Neuronal stem cell (in vitro differentiated cells): ENCODE data around the gene PLD5.

Source experiments
- DNase-seq: peaks from one replicate; pipeline ENCODE4 v3.0.0-alpha.2; 2013; ENCODE audit warnings: low spot score
- H2AFZ ChIP-seq: one replicate; pipeline ENCODE4 v1.6.1; 2013; ENCODE audit warnings: mild to moderate bottlenecking, low read length, inconsistent platforms
- H2AK5ac ChIP-seq: 2 replicates; pipeline ENCODE4 v1.6.1; 2013; ENCODE audit warnings: low read depth, mild to moderate bottlenecking, inconsistent platforms, low read length, moderate library complexity, mixed read lengths
- H2BK120ac ChIP-seq: 2 replicates; pipeline ENCODE4 v1.6.1; 2013; ENCODE audit warnings: low read depth, mild to moderate bottlenecking, inconsistent platforms, low read length, moderate library complexity, mixed read lengths
- H2BK12ac ChIP-seq: one replicate; pipeline ENCODE4 v1.6.1; 2013; ENCODE audit warnings: low read length, inconsistent platforms
- H2BK15ac ChIP-seq: 2 replicates; pipeline ENCODE4 v1.6.1; 2013; ENCODE audit warnings: mild to moderate bottlenecking, low read length, inconsistent platforms, mixed read lengths
- H2BK5ac ChIP-seq: one replicate; pipeline ENCODE4 v1.6.1; 2013; ENCODE audit warnings: inconsistent platforms, mild to moderate bottlenecking, low read length, moderate library complexity
- H3K14ac ChIP-seq: one replicate; pipeline ENCODE4 v1.6.1; 2013; ENCODE audit warnings: low read length, inconsistent platforms
- H3K18ac ChIP-seq: 2 replicates; pipeline ENCODE4 v1.6.1; 2013; ENCODE audit warnings: low read length, inconsistent platforms
- H3K23ac ChIP-seq: 2 replicates; pipeline ENCODE4 v1.6.1; 2013; ENCODE audit warnings: low read depth, mild to moderate bottlenecking, mixed read lengths, low read length, inconsistent platforms; ENCODE audit not compliant: poor library complexity
- H3K27ac ChIP-seq: replicated peaks from 3 replicates; pipeline ENCODE4 v1.5.1; 2013; ENCODE audit warnings: low read length, inconsistent platforms
- H3K27me3 ChIP-seq, 3 experiments: 2 replicates each; pipeline ENCODE4 v1.6.1; 2013; ENCODE audit warnings: low read length in 3 of 3, mild to moderate bottlenecking in 2 of 3, inconsistent platforms in 1 of 3, low read depth in 1 of 3, mixed read lengths in 1 of 3, moderate library complexity in 1 of 3; ENCODE audit not compliant: control insufficient read depth in 3 of 3, insufficient read depth in 3 of 3
- H3K36me3 ChIP-seq, 2 donors: replicated peaks in 1 of 2; 2 replicates each; pipeline ENCODE4 v1.6.1; 2013; ENCODE audit warnings: low read length in 2 of 2; ENCODE audit not compliant: control insufficient read depth in 2 of 2, insufficient read depth in 2 of 2
- H3K4ac ChIP-seq: 2 replicates; pipeline ENCODE4 v1.6.1; 2013; ENCODE audit warnings: inconsistent platforms, mild to moderate bottlenecking, low read length, moderate library complexity
- H3K4me1 ChIP-seq, 2 donors: 1 replicate in 1 of 2; 2 replicates in 1 of 2; pipeline ENCODE4 v1.6.1; 2013; ENCODE audit warnings: low read length in 2 of 2, low read depth in 1 of 2; ENCODE audit not compliant: control insufficient read depth in 2 of 2, insufficient read depth in 1 of 2
- H3K4me2 ChIP-seq: one replicate; pipeline ENCODE4 v1.6.1; 2013; ENCODE audit warnings: mild to moderate bottlenecking, low read length, inconsistent platforms; ENCODE audit not compliant: insufficient read depth, poor library complexity, severe bottlenecking
- H3K4me3 ChIP-seq, 2 donors: 2 replicates each; pipeline ENCODE4 v1.5.1; 2013; ENCODE audit warnings: low read length in 2 of 2, mild to moderate bottlenecking in 2 of 2, inconsistent platforms in 1 of 2, moderate library complexity in 1 of 2
- H3K79me1 ChIP-seq: one replicate; pipeline ENCODE4 v1.6.1; 2013; ENCODE audit warnings: low read depth, mild to moderate bottlenecking, inconsistent platforms, low read length, moderate library complexity
- H3K9ac ChIP-seq: one replicate; pipeline ENCODE4 v1.6.1; 2013; ENCODE audit warnings: mild to moderate bottlenecking, low read depth, low read length, inconsistent platforms; ENCODE audit not compliant: poor library complexity
- H3K9me3 ChIP-seq, 2 donors: replicated peaks in 1 of 2; 2 replicates each; pipeline versions ENCODE3 to v1.6.1; 2013; ENCODE audit warnings: low read length in 2 of 2, mild to moderate bottlenecking in 2 of 2, inconsistent platforms in 1 of 2, low read depth in 1 of 2, mixed read lengths in 1 of 2, moderate library complexity in 1 of 2; ENCODE audit not compliant: control insufficient read depth in 2 of 2, insufficient read depth in 1 of 2
- H4K8ac ChIP-seq: one replicate; pipeline ENCODE4 v1.6.1; 2013; ENCODE audit warnings: low read depth, mild to moderate bottlenecking, inconsistent platforms, low read length, moderate library complexity
- H4K91ac ChIP-seq: one replicate; pipeline ENCODE4 v1.6.1; 2013; ENCODE audit warnings: low read length, low read depth, mild to moderate bottlenecking, inconsistent platforms; ENCODE audit not compliant: poor library complexity
- WGBS, 2 donors: extraction: QIAGEN DNeasy Blood & Tissue Kit; methylation state at CpG; one replicate each; pipeline ENCODE4 v1.1.7; 2013; ENCODE audit warnings: missing lambda C conversion rate in 2 of 2, mixed read lengths in 1 of 2; ENCODE audit not compliant: insufficient read length in 2 of 2, insufficient replicate concordance in 1 of 2; ENCODE audit errors: extremely low coverage in 2 of 2; 5-methylcytosine and 5-hydroxymethylcytosine counted together

PLD5 gene

GRCh38 chr1:242452573-242452972 is 71.9 kb downstream of the PLD5 start:
- no CpG with 5 or more reads among the region's 8 CpGs for WGBS, 2 donors
- Histone ChIP-seq H2BK15ac (no peak overlapping the region), H4K91ac (no peak overlapping the region), H3K4ac (no peak overlapping the region), H3K27ac (no peak overlapping the region), H2BK12ac (no peak overlapping the region), H2BK5ac (no peak overlapping the region), H2BK120ac (no peak overlapping the region), H3K4me2 (no peak overlapping the region), H2AFZ (no peak overlapping the region), H3K9ac (no peak overlapping the region), H3K4me3 (no peak overlapping the region), H2AK5ac (no peak overlapping the region), H3K9me3 (no peaks in the 10 kb centered on the region), H3K18ac (no peak overlapping the region), H3K27me3 (no peaks in the 10 kb centered on the region), H3K14ac (no peak overlapping the region), H3K79me1 (no peaks in the 10 kb centered on the region), H3K23ac (no peak overlapping the region), H3K4me1 (peaks cover 0 to 17% of the 10 kb centered on the region in 2 donors), H3K36me3 (no peaks in the 10 kb centered on the region), H4K8ac (no peak overlapping the region)
- DNase-seq: no peak

GRCh38 chr1:242449661-242450060 is 74.8 kb downstream of the PLD5 start:
- H3K18ac ChIP-seq: no peak overlapping the region
- no peak overlapping the region for H4K91ac ChIP-seq
- H2BK15ac ChIP-seq: no peak overlapping the region
- WGBS, 2 donors: no CpG with 5 or more reads among the region's 9 CpGs
- no peak overlapping the region for H3K4me2 ChIP-seq
- H3K9me3 ChIP-seq: no peaks in the 10 kb centered on the region
- no peak overlapping the region for H2AFZ ChIP-seq
- H4K8ac ChIP-seq: no peak overlapping the region
- no peaks in the 10 kb centered on the region for H3K27me3 ChIP-seq
- H3K9ac ChIP-seq: no peak overlapping the region
- H3K23ac ChIP-seq: no peak overlapping the region
- H2BK120ac ChIP-seq: no peak overlapping the region
- H2AK5ac ChIP-seq: no peak overlapping the region
- H3K14ac ChIP-seq: no peak overlapping the region
- no peak overlapping the region for H3K27ac ChIP-seq
- no peak overlapping the region for H3K4ac ChIP-seq
- peaks cover 0 to 20% of the 10 kb centered on the region in 2 donors for H3K4me1 ChIP-seq
- no peak overlapping the region for H2BK12ac ChIP-seq
- H3K79me1 ChIP-seq: no peaks in the 10 kb centered on the region
- DNase-seq: no peak
- H3K36me3 ChIP-seq: no peaks in the 10 kb centered on the region
- H2BK5ac ChIP-seq: no peak overlapping the region
- H3K4me3 ChIP-seq: no peak overlapping the region

GRCh38 chr1:242448910-242449645 is 75.4 kb downstream of the PLD5 start:
- no CpG with 5 or more reads among the region's 12 CpGs for WGBS, 2 donors
- Histone ChIP-seq H3K9me3 (no peaks in the 10 kb centered on the region), H3K27ac (no peak overlapping the region), H3K23ac (no peak overlapping the region), H2BK5ac (no peak overlapping the region), H2BK15ac (no peak overlapping the region), H3K79me1 (no peaks in the 10 kb centered on the region), H2AFZ (peak overlapping the region; percentile 46), H3K36me3 (no peaks in the 10 kb centered on the region), H3K4me3 (no peak overlapping the region), H3K14ac (no peak overlapping the region), H2AK5ac (no peak overlapping the region), H3K27me3 (no peaks in the 10 kb centered on the region), H3K18ac (peak overlapping the region; percentile 39), H2BK120ac (no peak overlapping the region), H3K9ac (no peak overlapping the region), H4K8ac (no peak overlapping the region), H3K4me2 (no peak overlapping the region), H4K91ac (no peak overlapping the region), H2BK12ac (no peak overlapping the region), H3K4ac (no peak overlapping the region), H3K4me1 (peaks cover 0 to 20% of the 10 kb centered on the region in 2 donors)
- no peak for DNase-seq

- no peak overlapping the region for H2BK120ac ChIP-seq
- no peak overlapping the region for H2BK15ac ChIP-seq
- H3K4me3 ChIP-seq: no peak overlapping the region
These were observed 76.8 kb downstream of the PLD5 start for GRCh38 chr1:242447689-242448088.

More at GRCh38 chr1:242447689-242448088, 76.8 kb downstream of the PLD5 start:
- Histone ChIP-seq H3K18ac (no peak overlapping the region), H3K9me3 (no peaks in the 10 kb centered on the region), H2BK12ac (no peak overlapping the region), H3K36me3 (no peaks in the 10 kb centered on the region), H2AK5ac (no peak overlapping the region), H3K4me2 (no peak overlapping the region), H3K14ac (no peak overlapping the region), H4K8ac (no peak overlapping the region), H3K4ac (no peak overlapping the region), H3K23ac (no peak overlapping the region), H4K91ac (no peak overlapping the region), H3K9ac (no peak overlapping the region), H3K27me3 (no peaks in the 10 kb centered on the region), H2AFZ (no peak overlapping the region), H3K4me1 (peaks cover 0 to 20% of the 10 kb centered on the region in 2 donors), H3K79me1 (no peaks in the 10 kb centered on the region), H3K27ac (no peak overlapping the region), H2BK5ac (no peak overlapping the region)
- DNase-seq: peak; percentile 32
- WGBS, 2 donors: no CpG with 5 or more reads among the region's 7 CpGs
